KMS-11 (cell line): ENCODE data around the gene SLC2A13.
A peak's percentile ranks its signal among the peaks of the same experiment; 100 is the strongest.

Experiments used
- H2AFZ ChIP-seq: fragments of 200-600 bp; sonication (generic); 2 replicates; pipeline ENCODE4 v1.6.1; 2016; ENCODE audit warnings: antibody characterized with exemption, mixed run types, low read depth
- H3K27ac ChIP-seq: fragments of 200-600 bp; sonication (generic); 2 replicates; pipeline ENCODE4 v1.6.1; 2016; ENCODE audit warnings: mild to moderate bottlenecking, mixed run types
- H3K27me3 ChIP-seq: fragments of 200-600 bp; sonication (generic); 2 replicates; pipeline ENCODE4 v1.6.1; 2017; ENCODE audit warnings: mild to moderate bottlenecking, low read depth, mixed run types, moderate library complexity; ENCODE audit not compliant: insufficient read depth
- H3K36me3 ChIP-seq: fragments of 200-600 bp; sonication (generic); 2 replicates; pipeline ENCODE4 v1.6.1; 2017; ENCODE audit warnings: mild to moderate bottlenecking, mixed run types; ENCODE audit not compliant: insufficient read depth
- H3K4me1 ChIP-seq: fragments of 200-600 bp; sonication (generic); 2 replicates; pipeline ENCODE4 v1.6.1; 2016; ENCODE audit warnings: mild to moderate bottlenecking, low read depth, mixed run types; ENCODE audit not compliant: poor library complexity, severe bottlenecking
- H3K4me2 ChIP-seq: fragments of 200-600 bp; sonication (generic); 2 replicates; pipeline ENCODE4 v1.7.0; 2016; ENCODE audit warnings: mild to moderate bottlenecking, mixed run types
- H3K4me3 ChIP-seq: fragments of 200-600 bp; sonication (generic); IDR thresholded peaks from 2 replicates; pipeline ENCODE4 v1.6.1; 2017; ENCODE audit warnings: low read depth, low read length, mixed read lengths; ENCODE audit not compliant: insufficient read depth
- H3K79me2 ChIP-seq: fragments of 200-600 bp; sonication (generic); 2 replicates; pipeline ENCODE4 v1.6.1; 2016; ENCODE audit warnings: low read depth, mixed run types; ENCODE audit not compliant: insufficient read depth
- H3K9ac ChIP-seq: fragments of 200-600 bp; sonication (generic); 2 replicates; pipeline ENCODE4 v1.6.1; 2016; ENCODE audit warnings: mild to moderate bottlenecking, mixed run types
- H4K20me1 ChIP-seq: fragments of 200-600 bp; sonication (generic); 2 replicates; pipeline ENCODE4 v1.6.1; 2016; ENCODE audit warnings: mild to moderate bottlenecking, mixed run types; ENCODE audit not compliant: insufficient read depth
- TF ChIP-seq, protein P1 (sequence below): fragments of 200-600 bp; sonication (generic); conservative IDR thresholded peaks from 2 replicates; pipeline ENCODE4 v1.6.1; 2017; ENCODE audit warnings: low read depth, mild to moderate bottlenecking, antibody characterized with exemption, low read length, moderate library complexity, mixed read lengths

Gene SLC2A13

DNA sequence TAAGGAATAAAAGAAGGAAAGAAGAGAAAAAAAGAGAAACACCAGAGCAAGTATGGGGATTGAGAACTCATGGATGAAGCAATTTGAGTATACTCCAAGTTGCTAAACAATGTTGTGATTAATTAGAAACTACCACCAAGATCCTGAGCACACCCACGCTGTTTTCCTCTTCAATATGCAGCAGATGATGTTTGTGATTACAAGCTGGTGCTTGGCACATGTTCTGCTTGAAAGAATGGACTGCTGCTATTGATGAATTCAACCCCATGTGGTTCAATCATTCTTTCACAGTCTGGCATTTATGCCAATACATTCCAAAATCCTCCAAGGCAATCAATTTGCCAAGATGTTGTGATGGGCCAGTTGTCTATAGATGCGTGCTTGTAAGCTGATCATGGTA is 146.8 kb downstream of the SLC2A13 start:
- Histone ChIP-seq H3K36me3 (no peaks in the 10 kb centered on the region), H3K4me2 (no peak overlapping the region), H3K4me3 (no peak overlapping the region), H3K4me1 (no peaks in the 10 kb centered on the region), H3K79me2 (no peaks in the 10 kb centered on the region), H3K9ac (no peak overlapping the region), H3K27ac (no peak overlapping the region), H3K27me3 (no peaks in the 10 kb centered on the region), H2AFZ (no peak overlapping the region), H4K20me1 (no peaks in the 10 kb centered on the region)
- TF ChIP-seq, protein P1, sequence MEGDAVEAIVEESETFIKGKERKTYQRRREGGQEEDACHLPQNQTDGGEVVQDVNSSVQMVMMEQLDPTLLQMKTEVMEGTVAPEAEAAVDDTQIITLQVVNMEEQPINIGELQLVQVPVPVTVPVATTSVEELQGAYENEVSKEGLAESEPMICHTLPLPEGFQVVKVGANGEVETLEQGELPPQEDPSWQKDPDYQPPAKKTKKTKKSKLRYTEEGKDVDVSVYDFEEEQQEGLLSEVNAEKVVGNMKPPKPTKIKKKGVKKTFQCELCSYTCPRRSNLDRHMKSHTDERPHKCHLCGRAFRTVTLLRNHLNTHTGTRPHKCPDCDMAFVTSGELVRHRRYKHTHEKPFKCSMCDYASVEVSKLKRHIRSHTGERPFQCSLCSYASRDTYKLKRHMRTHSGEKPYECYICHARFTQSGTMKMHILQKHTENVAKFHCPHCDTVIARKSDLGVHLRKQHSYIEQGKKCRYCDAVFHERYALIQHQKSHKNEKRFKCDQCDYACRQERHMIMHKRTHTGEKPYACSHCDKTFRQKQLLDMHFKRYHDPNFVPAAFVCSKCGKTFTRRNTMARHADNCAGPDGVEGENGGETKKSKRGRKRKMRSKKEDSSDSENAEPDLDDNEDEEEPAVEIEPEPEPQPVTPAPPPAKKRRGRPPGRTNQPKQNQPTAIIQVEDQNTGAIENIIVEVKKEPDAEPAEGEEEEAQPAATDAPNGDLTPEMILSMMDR: no peak

DNA sequence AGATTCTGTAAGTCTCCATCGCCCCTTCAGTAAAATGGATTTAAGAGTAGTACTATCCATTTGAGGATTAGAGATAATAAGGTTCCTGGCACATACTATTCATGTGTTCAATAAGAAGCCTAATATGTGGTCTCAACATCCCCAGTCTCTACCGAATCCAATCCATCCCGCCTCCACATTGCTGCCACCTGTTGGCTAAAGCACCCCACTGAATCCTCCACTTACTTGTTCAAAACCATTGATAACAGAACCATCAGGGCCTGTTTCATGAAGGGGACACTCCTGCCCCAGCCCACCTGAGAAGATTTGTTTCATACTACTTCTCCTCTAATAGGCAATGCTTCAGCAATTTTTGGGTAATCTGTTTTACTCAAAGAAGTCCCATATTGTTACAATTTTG is 147.5 kb downstream of the SLC2A13 start:
- Histone ChIP-seq H3K36me3 (no peaks in the 10 kb centered on the region), H3K4me2 (no peak overlapping the region), H4K20me1 (no peaks in the 10 kb centered on the region), H3K27ac (no peak overlapping the region), H3K9ac (no peak overlapping the region), H3K4me1 (no peaks in the 10 kb centered on the region), H3K4me3 (no peak overlapping the region), H3K27me3 (no peaks in the 10 kb centered on the region), H2AFZ (no peak overlapping the region), H3K79me2 (no peaks in the 10 kb centered on the region)
- TF ChIP-seq, protein P1: 0 out of 2 replicates have a peak, but pooled peaks have one; percentile 16

DNA sequence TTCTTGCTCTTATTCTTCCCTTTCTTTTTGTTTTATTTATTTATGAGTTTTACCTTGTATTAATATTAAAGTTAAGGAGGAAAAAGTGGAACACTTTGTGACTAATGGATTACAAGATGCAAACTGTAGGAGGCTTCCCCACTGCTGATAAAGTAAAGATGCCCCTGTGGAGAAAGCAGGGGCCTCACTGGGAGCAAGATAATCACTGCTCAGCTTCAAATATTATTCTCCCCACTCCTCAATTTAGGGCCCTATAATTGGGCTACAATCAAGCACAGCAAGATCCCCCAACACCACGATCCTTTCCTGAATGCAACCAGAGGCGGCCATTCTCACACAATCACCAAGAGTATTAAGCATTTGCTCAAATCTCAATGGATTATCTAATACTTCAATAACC is 149.2 kb downstream of the SLC2A13 start:
- TF ChIP-seq, protein P1: no peak
- no peaks in the 10 kb centered on the region for H4K20me1 ChIP-seq
- H3K27ac ChIP-seq: no peak overlapping the region

DNA sequence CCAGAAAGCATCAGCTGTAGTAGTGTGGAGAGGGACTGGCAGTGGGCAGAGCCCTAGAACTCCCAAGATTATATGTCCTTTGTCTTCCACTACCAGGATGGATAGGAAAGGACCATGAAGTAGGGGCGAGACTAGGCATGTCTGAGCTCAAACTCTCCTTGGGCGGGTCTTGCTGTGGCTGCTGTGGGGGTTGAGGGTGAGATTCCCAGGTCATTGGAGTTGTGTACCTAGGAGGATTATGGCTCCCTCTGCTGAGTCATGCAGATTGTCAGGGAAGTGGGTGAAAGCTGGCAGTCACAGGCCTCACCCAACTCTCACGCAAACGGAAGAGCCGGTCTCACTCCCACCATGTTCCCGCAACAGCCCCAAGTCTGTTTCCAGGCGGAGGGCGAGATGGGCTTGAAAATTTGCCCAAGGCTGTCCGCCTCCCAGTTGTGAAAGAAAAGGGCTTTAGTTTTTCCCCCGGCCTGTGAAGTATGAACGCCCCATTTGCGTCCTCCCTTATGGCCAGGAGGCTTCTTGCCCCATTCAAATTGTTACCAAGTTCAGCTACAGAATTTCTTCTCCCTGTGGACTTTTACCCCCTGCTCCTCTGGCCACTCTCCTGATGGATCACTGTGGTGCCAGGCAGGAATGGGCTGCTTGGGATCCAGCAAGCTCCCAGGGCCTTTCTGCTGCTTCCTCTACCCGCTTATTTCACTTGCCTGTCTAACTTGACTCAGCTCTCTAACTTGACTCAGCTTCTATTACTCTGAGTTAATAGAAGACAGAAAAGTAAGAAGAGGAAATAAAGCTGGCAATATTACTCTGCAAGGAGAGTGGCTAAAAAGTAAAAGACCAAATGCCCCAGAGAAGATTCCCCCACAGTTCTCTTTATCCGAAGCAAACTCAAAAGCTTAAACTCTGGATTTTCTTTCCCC is 159.3 kb downstream of the SLC2A13 start:
- Histone ChIP-seq H4K20me1 (no peaks in the 10 kb centered on the region), H3K36me3 (no peaks in the 10 kb centered on the region), H3K9ac (no peak overlapping the region), H3K79me2 (no peaks in the 10 kb centered on the region), H2AFZ (no peak overlapping the region), H3K4me2 (no peak overlapping the region), H3K27ac (no peak overlapping the region), H3K27me3 (no peaks in the 10 kb centered on the region; the same call in 1 of the 2 replicates), H3K4me3 (no peak overlapping the region), H3K4me1 (no peaks in the 10 kb centered on the region)
- TF ChIP-seq, protein P1: no peak

More for the DNA sequence above, 149.2 kb downstream of the SLC2A13 start:
- no peak overlapping the region for H3K9ac ChIP-seq
- H3K79me2 ChIP-seq: no peaks in the 10 kb centered on the region
- no peak overlapping the region for H3K4me3 ChIP-seq
- no peaks in the 10 kb centered on the region for H3K36me3 ChIP-seq
- no peak overlapping the region for H2AFZ ChIP-seq
- H3K4me1 ChIP-seq: no peaks in the 10 kb centered on the region
- no peak overlapping the region for H3K4me2 ChIP-seq
- H3K27me3 ChIP-seq: no peaks in the 10 kb centered on the region
